Ishikawa (cell line): ENCODE results near the gene KCNJ3.
A peak's percentile ranks its signal among the peaks of the same experiment; 100 is the strongest.

Experiments used
- CEBPB ChIP-seq: IDR thresholded peaks from 2 replicates; pipeline ENCODE4 v1.6.1; 2012
- EGR1 ChIP-seq: IDR thresholded peaks from 2 replicates; pipeline ENCODE4 v1.6.1; 2012
- EP300 ChIP-seq: IDR thresholded peaks from 2 replicates; pipeline ENCODE4 v1.6.1; 2012; ENCODE audit warnings: borderline replicate concordance
- FOXM1 ChIP-seq: IDR thresholded peaks from 2 replicates; pipeline ENCODE4 v1.6.1; 2012; ENCODE audit warnings: low read depth, borderline replicate concordance
- NFIC ChIP-seq: IDR thresholded peaks from 2 replicates; pipeline ENCODE4 v1.6.1; 2012
- RAD21 ChIP-seq: IDR thresholded peaks from 2 replicates; pipeline ENCODE4 v1.6.1; 2012; ENCODE audit warnings: low read depth
- TAF1 ChIP-seq: IDR thresholded peaks from 2 replicates; pipeline ENCODE4 v1.6.1; 2012; ENCODE audit warnings: low read depth, mild to moderate bottlenecking
- TCF12 ChIP-seq: IDR thresholded peaks from 2 replicates; pipeline ENCODE4 v1.6.1; 2012; ENCODE audit warnings: low read depth
- TEAD4 ChIP-seq: IDR thresholded peaks from 2 replicates; pipeline ENCODE4 v1.6.1; 2012
- YY1 ChIP-seq: IDR thresholded peaks from 2 replicates; pipeline ENCODE4 v1.6.1; 2012; ENCODE audit warnings: low read depth
- TF ChIP-seq, protein P1 (sequence below): IDR thresholded peaks from 2 replicates; pipeline ENCODE4 v1.6.1; 2012
- TF ChIP-seq, protein P2 (sequence below): IDR thresholded peaks from 2 replicates; pipeline ENCODE4 v1.6.1; 2012; ENCODE audit warnings: low read depth, mild to moderate bottlenecking
- TF ChIP-seq, protein P3 (sequence below): IDR thresholded peaks from 2 replicates; pipeline ENCODE4 v1.6.1; 2012

- TF ChIP-seq, protein P1, sequence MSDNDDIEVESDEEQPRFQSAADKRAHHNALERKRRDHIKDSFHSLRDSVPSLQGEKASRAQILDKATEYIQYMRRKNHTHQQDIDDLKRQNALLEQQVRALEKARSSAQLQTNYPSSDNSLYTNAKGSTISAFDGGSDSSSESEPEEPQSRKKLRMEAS, result peak; percentile 27; the same call in 1 of the 2 replicates
- TF ChIP-seq TAF1 (no peak), RAD21 (no peak), YY1 (no peak), TCF12 (no peak), FOXM1 (0 out of 2 replicates have a peak, but pooled peaks have one; percentile 17), NFIC (peak; percentile 62), EP300 (peak; percentile 42; the same call in 1 of the 2 replicates), EGR1 (no peak), TEAD4 (peak; percentile 26; the same call in 1 of the 2 replicates), CEBPB (peak; percentile 61; the same call in 1 of the 2 replicates)
- TF ChIP-seq, protein P2, sequence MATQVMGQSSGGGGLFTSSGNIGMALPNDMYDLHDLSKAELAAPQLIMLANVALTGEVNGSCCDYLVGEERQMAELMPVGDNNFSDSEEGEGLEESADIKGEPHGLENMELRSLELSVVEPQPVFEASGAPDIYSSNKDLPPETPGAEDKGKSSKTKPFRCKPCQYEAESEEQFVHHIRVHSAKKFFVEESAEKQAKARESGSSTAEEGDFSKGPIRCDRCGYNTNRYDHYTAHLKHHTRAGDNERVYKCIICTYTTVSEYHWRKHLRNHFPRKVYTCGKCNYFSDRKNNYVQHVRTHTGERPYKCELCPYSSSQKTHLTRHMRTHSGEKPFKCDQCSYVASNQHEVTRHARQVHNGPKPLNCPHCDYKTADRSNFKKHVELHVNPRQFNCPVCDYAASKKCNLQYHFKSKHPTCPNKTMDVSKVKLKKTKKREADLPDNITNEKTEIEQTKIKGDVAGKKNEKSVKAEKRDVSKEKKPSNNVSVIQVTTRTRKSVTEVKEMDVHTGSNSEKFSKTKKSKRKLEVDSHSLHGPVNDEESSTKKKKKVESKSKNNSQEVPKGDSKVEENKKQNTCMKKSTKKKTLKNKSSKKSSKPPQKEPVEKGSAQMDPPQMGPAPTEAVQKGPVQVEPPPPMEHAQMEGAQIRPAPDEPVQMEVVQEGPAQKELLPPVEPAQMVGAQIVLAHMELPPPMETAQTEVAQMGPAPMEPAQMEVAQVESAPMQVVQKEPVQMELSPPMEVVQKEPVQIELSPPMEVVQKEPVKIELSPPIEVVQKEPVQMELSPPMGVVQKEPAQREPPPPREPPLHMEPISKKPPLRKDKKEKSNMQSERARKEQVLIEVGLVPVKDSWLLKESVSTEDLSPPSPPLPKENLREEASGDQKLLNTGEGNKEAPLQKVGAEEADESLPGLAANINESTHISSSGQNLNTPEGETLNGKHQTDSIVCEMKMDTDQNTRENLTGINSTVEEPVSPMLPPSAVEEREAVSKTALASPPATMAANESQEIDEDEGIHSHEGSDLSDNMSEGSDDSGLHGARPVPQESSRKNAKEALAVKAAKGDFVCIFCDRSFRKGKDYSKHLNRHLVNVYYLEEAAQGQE, result no peak
- TF ChIP-seq, protein P3, sequence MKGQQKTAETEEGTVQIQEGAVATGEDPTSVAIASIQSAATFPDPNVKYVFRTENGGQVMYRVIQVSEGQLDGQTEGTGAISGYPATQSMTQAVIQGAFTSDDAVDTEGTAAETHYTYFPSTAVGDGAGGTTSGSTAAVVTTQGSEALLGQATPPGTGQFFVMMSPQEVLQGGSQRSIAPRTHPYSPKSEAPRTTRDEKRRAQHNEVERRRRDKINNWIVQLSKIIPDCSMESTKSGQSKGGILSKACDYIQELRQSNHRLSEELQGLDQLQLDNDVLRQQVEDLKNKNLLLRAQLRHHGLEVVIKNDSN, result no peak
Observed at GRCh38 chr2:154709215-154709614, 10.7 kb downstream of the KCNJ3 start.
